HG02642 (cell line): ENCODE data around the gene ULK3.

Experiments used
- ATAC-seq: cut with Tn5 transposase; IDR thresholded peaks from one replicate; pipeline ENCODE4 v1.9.1; 2021; ENCODE audit warnings: mild to moderate bottlenecking; ENCODE audit not compliant: unreplicated experiment, poor library complexity

The ULK3 gene

DNA sequence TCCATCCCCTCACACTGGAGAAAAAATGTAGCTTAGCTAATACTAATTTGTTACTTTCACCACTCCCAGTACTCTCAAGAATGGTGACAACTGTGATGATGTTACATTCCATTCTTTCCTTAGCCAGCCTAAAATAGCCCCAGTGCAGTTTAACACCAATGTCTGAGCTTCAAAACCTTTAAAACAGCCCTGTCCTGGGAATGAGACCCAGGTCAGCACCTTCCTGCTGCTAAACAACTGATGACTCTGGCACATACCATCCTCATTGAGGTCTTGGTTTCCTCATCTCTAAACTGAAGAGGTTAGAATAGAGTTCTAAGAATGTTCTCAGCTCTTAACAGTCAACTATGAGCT, 26.4 kb upstream of the ULK3 start:
- no peak for ATAC-seq

DNA sequence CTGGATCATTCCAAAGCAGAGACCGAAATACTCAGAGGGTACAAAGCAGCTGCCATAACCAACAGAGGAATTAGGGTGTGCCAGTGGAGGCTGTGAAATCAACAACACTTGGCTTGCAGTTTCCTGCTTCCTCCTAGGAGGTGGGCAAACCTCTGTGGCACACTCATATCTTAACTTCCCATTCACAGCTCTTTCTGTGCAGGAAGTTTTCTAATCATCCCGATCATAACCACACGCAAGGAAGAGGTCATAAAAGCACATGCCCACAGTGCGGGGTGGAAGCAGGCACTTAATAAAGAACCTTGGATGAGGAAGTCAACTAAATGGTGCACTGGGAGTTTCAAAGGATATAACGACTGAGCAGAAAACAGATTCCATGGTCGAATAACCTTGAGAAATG, 25.1 kb upstream of the ULK3 start:
- no peak for ATAC-seq

DNA sequence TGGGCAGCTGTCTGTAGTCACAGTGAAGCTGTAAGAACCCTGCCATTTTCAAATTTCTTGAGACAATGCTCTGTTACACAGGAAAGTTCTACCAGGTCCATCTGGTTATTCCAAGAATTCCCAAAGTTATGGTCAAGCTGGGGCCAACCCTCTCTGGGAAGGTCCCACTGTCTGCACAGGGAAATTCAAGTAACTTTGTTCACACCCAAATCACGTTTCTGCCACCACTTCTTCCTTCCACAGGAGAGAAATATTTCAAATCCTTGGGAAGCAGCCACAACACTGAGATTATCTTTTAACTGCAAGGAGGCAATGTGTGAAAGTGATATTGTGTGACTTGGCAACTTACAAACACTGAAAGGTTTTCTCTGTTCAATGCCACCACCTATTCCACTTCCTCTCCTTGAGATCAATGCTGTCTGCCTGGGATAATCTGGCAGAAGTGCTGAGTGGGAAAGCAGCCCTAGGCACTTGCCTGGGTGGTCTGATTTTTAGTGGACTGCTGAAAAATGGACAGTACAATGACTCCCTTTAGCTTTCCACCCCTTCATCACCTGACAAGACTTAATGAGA, 24.6 kb upstream of the ULK3 start:
- no peak for ATAC-seq

DNA sequence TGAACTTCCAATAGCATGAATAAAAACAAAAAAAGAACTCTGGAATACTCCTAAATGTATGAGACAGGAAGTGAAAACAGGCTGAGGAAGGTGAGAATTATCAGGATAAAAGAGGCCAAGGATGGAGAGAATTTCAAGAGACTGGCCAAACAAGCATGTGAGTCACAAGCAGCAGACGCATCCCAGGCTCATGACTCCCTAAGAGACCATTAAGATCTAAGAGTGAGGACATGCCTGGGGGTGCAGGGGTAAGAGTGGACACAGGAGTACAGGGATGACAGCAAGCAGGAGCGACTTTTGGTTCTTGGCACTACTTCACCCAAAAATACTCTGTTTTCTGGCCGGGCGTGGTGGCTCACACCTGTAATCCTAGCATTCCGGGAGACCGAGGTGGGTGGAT, 23.1 kb upstream of the ULK3 start:
- ATAC-seq: no peak

DNA sequence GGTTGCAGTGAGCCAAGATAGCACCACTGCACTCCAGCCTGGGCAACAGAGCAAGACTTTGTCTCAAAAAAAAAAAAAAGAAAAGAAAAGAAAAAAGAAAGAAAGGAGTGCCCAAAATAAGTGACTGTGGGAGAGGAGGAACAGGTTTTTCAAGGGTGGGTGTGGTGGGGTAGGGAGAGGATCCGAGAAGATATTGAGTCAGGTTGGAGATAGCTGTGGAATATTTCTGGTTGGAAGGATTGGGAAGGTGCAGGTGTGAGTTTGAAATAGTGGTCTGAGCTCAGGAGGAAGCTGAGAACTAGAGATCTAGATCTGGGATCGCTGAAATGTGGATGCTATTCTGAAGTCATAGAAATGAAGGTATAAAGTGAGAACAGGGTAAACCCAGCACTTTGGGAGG, 22.4 kb upstream of the ULK3 start:
- no peak for ATAC-seq

DNA sequence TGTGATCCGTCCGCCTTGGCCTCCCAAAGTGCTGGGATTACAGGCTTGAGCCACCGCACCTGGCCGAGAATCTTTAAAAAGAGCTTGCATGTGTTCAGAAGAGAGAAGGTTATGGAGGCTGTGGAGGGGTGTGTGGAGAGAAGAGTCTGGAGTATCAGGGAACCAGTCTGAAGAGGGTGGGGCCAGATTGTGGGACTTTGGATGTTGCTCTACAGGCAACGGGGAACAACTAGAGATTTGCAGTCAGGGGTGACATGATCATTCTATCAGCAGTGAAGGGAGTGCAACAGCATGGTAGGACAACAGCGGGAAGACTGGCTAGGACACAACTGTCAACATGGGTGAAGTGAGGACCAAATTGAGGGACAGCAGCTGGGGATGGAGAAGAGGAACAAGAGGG, 21.3 kb upstream of the ULK3 start:
- ATAC-seq: no peak

DNA sequence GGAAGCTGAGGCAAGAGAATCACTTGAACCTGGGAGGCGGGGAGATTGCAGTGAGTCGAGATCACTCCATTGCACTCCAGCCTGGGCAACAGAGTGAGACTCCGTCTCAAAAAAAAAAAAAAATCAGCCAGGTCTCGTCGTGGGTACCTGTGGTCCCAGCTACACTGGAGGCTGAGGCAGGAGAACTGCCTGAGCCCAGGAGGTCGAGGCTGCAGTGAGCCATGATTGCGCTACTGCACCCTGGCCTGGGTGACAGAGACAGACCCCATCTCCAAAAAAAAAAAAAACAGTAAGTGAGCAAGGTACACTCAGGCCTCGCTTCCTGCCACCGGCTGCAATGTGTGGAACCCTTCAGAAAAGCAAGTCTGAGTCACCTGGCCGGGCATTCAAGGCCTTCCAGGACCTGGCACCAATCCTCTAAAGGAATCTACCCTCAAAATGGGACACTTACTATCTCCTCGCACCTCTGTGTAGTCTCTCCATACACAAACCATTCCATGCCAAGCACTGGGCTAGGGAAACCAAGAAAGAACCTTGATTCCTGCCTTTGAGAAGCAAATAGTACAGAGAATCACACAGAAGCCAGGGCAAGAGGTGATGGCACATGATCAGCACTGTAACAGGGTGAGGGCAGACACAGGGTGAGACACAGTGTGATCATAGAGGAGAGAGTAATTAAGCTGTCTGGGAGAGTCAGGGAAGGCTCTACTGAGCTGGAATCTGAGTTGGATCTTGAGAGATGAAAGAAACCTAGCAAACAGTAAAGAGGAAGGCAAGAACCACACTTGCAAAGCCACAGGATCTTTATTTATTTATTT, 20.5 kb upstream of the ULK3 start:
- ATAC-seq: no peak

DNA sequence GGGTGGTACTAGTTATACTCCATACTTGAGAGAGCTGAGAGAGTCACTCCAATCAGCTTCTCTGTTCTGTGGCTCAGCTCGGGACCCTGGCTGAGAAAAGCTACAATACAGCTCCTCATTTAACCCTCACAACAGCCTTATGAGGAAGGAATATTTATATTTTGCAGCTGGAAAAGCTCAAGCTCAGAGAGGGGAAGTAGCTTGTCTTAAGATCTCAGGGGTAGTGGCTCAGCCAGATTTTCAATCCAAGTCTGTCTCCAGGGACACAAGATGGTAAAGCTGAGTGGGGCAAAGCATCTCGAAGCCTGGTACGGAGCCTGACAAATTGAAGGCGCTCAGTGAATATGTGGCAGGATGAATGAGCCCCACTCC, 15.4 kb upstream of the ULK3 start:
- no peak for ATAC-seq

DNA sequence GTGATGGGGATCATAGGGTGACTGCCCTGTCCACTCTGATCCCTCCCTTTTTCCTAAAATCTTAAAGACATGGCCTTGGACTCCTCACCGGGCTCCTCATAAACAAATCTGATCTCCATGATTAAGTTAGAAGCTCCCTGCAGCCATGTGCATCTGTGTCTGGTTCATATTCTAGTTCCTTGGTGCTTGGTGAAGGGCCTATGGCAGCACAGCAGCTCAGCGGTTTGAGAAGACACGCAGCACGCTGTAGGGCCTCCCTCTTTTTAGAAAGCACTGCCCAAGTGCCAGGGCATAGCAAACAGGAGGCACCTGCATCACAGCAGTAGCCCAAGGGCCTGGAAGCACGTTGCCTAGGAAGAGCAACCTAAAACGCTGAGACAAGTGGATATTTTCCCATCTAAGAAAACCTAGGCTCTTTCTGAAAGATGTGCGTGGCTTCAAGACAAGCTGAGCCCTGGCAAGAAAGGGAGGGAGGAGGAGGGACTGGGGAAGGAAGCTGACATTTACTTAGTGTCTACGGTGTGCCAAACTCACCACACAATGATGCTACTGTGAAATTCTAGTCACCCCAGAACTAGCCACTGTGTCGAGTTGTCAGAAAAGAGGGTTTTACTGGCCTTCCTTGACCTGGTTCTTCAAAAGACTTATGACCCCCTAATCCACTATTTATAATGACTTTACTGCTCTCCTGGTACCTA, 14.9 kb upstream of the ULK3 start:
- ATAC-seq: peak; percentile 21

DNA sequence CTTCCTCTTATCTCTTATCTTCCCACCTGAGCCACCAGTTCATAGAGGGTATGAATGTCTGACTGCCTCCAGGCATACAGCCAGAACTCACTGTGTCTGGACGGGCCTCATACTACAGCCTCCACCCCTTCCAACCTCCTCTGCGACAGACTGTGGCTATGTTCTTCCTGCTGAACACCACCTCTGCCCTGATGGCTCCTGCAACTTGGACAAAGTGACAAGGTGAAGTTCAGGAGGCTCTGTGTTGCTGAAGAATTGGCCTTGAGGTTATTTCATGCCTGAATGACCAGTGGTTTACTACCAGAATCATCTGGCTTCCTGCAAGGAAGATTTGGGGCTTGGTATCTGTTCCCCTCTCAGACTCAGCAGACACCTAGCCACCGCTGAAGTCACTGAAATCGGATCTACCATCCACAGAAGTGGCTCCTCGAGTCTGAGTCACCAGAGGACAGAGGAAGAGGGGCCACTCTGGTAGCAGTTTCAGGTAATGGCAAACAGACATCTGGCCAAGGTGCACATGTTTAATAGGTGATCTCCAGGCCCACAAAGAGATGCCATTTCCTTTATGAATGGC, 14.2 kb upstream of the ULK3 start:
- ATAC-seq: peak; percentile 72

DNA sequence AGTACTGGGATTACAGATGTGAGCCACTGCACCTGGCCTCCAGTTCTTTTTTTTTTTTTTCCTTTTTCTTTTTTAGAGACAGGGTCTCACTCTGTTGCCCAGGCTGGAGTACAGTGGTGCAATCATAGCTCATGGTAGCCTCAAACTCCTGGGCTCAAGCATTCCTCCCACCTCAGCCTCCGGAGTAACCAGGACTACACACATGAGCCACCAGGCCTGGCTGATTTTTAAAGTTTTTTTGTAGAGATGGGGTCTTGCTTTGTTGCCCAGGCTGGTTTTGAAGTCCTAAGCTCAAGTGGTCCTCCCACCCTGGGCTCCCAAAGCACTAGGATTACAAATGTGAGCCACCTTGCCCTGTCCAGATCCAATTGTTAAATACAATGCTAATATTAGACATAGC, 13.6 kb upstream of the ULK3 start:
- ATAC-seq: no peak

DNA sequence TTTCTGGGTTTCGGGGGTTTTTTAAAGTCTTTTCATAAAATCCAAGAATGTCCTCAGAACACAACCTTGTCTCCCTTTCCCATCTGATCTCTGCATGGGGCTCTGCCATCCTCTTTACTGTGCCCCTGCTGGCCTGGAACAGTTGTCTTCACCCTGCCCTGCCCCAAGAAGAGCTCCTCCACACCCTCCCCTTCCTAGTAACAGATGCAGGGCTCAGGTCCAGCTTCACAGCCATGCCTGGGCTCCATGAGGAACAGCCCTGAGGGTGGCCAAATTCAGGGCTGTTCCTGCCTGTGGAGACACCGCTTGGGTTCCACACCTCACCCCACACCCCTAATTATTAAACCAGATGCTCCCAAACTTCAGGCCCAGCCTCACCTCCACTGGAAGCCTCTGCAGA, 12.9 kb upstream of the ULK3 start:
- ATAC-seq: no peak

DNA sequence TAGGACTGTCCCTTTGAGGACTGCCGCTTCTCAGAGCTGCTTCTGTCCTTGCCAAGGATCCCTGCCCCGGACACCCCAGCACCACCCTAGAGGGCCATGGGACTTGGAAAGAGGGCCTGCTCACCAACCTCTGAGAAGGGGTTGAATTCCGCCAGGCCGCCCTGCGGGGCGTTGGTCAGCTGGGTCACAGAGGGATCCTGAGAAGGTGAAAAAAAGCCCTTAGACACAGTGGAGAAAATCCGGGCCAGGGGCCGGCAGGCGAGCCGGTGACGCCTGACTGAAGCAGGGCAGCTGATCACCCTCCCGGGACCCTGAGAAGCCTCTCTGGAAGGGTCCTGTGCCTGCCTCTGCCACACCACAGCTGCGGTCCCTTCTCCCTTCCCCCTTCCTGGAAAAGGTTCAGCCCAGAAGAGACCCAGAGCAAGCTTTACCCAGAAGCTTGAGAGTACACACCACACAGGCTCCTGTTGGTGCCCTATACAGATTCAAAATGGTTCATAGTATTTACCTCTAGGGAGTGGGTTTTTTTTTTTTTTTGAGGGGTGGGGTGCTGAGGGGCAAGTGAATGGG, 11.6 kb upstream of the ULK3 start:
- no peak for ATAC-seq

DNA sequence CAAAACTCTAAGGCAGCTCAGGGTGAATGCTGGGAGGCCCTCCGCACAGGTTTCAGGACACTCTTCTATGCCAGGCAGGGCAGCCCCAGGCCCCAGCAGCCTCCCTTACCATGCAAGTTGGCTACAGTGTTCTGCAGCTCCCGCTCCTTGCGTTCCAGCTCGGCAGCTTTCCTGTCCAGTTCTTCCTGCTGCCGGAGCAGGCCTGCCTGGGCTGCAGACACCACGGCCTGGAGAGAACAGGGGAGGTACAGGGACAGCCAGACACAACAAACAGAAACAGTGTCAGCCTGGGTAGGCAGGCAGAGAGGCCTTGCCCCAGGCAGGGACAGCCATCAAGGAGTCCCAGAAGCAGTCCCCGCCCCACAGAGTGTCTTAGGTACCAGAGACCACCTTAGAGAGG, 9.0 kb upstream of the ULK3 start:
- ATAC-seq: no peak

DNA sequence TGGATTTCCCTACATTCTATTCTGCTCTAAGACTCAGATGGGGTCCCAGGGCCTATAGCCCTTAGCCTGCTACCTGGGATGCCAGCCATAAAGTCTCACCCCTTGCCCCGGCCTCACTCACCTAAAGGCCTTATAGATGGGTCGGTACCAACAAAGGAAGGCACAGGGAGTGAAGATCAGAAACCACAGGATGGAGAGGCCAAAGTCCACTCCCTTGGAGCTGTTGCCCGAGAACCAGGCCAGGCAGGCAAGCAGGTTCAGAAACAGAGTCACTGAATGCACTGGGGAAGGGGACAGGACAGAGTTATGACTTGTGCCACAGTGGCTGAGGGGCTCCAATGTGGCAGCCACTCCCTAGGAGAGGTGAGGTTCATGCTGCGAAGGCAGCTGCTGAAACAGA, 7.4 kb upstream of the ULK3 start:
- ATAC-seq: no peak

DNA sequence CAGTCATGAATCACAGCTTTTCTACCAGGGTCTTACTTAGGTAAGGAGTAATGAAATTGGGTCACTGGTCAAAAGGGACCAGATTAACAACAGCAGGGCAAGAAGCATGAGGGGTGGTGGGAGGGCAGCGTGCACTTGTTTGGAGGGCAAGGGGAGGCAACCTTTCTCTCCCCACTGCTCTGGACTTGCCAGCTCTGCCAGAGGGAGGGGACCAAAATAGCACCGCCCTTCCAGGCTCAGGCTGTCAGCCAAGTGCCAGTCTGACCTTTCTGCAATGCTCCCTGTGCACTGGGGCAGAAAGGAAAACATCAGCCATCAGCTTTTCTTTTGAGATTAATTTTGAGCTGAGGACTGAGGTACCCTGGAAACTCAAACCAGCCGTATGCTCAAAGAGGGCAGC, 4.5 kb upstream of the ULK3 start:
- ATAC-seq: no peak

DNA sequence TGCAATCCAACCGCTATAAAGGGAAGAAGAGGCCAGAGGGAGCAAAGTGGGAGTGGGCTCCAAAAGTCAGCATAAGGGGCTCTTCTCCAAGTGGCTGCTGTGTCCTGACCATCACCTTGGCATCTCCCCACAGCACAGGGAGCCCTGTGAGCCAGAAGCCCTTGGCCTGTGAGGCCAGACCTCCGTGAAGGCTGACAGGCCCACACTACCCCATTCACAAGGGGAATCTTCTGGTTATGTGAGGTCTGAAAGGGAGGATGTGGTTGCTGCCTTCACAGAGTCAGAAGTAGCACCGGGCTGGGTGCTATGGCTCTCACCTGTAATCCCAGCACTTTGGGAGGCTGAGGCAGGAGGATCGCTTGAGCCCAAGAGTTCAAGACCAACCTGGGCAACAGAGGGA, 2.6 kb upstream of the ULK3 start:
- ATAC-seq: no peak

DNA sequence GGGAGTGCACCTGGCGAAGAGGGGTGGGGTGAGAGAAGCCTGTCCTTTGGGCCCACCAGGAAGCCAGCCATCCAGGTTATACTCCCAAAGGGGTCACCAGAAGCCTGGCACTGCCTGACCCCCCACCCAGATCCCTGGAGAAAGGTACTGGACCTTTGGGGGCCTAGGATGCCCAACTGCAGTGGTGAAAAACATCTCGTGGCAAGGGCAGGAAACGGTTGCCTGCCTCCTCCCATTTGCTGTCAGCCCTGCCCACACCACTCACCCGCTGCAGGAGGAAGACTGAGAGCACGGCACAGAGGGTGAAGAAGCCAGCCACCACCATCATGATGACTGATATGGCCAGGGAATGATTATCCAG, 2.2 kb upstream of the ULK3 start:
- no peak for ATAC-seq

DNA sequence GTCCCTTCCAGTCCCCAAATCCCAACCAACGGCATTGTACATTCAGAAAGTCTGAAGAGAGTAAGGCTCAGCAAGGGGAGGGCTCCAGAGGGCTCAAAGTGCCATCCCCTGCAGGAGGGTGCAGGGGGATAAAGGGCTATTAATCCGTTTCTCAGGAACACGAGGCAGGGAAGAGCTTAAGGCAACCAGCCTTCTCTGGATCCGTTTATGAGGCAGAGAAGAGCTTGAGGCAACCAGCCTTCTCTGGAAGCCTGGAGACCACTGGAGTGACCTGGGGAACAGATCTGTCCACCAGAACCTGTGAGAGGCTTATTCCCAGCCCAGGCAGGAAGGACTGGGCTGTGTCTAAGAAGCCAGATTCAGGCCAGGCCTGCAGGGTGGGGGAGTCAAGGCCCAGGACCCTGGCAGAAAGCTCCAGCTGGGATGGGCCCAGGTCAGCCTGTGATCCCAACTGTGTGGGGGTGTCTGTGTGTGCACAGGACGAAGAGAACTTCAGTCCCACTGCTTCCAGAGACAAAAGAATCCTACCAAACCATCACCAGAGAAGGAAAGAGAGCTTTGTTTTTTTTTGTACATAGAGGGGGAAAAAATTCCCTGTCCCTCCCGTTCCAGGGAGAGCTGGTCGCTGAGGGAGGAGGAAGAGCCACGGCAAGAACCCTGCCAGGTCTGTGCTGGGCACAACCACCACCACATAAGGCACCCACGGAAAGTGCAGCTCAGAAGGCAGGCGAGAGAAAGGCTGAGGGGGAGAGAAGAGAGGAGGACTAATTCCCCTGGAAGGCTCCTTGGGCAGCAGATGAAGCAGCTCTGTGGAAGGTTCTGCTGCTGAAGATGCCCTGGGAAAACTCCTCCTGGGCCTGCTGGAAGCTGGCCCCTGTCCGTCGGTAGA, 1.6 kb upstream of the ULK3 start:
- ATAC-seq: no peak

DNA sequence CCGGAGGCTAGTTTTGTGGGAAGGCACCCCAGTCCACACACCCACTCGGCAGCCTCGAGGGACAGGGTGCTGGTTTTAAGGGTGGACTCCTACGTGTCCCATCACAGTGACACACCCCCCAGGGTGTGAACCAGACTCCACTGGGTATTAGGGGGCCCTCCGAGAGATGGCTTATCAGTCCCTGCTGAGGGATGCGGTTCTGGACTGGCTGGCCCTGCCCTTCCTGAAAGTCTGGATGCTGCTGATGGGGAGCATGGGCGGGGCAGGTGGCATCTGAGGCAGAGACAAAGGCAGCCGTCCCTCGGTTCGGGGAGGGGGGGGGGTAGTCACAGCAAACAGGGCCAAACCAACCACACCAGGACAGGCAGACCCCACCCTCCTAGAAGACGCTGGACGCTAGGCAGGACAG, 939 bp upstream of the ULK3 start:
- no peak for ATAC-seq
